ENCODE measurements around the gene KRT6B.

DNA sequence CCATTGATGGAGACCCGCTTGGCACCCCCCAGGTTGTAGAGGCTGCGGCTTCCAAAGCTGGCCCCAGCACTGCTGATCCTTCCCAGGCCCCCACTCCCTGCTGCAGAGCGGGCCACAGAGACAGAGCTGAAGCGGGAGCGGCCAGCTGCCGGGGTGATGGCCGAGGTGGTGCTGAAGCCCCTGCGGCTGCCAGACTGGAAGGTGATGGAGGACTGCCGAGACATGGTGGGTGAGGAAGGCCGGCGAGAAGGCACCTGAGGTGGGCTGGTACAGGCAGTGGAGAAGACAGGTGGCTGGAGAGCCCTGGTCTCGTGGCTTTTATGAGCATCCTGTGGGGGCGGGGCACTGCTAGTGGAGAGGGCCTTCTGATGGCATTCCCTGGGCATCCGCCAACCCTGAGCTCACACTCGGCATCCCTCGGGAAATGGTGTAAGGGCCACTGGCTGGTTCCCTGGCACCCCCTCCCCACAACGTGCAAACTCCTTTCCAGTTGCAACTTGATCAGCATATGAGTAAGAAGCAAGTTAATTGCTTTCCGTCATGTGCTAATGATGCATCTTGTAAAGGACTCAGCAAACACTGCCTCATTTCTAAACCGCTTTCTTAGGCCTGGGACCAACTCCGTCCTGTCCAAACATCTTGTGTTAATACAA lies 17.7 kb downstream of the KRT6B start, which contains the start of gene KRT75:
- TF ChIP-seq, protein P1, sequence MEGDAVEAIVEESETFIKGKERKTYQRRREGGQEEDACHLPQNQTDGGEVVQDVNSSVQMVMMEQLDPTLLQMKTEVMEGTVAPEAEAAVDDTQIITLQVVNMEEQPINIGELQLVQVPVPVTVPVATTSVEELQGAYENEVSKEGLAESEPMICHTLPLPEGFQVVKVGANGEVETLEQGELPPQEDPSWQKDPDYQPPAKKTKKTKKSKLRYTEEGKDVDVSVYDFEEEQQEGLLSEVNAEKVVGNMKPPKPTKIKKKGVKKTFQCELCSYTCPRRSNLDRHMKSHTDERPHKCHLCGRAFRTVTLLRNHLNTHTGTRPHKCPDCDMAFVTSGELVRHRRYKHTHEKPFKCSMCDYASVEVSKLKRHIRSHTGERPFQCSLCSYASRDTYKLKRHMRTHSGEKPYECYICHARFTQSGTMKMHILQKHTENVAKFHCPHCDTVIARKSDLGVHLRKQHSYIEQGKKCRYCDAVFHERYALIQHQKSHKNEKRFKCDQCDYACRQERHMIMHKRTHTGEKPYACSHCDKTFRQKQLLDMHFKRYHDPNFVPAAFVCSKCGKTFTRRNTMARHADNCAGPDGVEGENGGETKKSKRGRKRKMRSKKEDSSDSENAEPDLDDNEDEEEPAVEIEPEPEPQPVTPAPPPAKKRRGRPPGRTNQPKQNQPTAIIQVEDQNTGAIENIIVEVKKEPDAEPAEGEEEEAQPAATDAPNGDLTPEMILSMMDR (IDR thresholded peaks at IDR 0.05; ENCODE audit: low read depth, low read length), result no peak
- TF ChIP-seq, protein P2, sequence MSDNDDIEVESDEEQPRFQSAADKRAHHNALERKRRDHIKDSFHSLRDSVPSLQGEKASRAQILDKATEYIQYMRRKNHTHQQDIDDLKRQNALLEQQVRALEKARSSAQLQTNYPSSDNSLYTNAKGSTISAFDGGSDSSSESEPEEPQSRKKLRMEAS (IDR thresholded peaks at IDR 0.05; ENCODE audit: low read depth, low read length), result no peak
